ENCODE data around the gene NOXRED1.

The NOXRED1 gene

GRCh38 chr14:77347751-77348150 is 75.6 kb downstream of the NOXRED1 start:
- H3F3A ChIP-seq (ENCODE audit: insufficient read depth): no peaks in the 10 kb centered on the region
- H2AFZ ChIP-seq (ENCODE audit: low read depth, low read length, severe bottlenecking): no peak overlapping the region
- no peaks in the 10 kb centered on the region; the same call in 1 of the 2 replicates for H3K36me3 ChIP-seq (ENCODE audit: low read length)
- H3K27ac ChIP-seq (ENCODE audit: low read depth, low read length): no peak overlapping the region; the same call in 1 of the 2 replicates
- no peaks in the 10 kb centered on the region for H3K27me3 ChIP-seq (ENCODE audit: low read length)
- no peaks in the 10 kb centered on the region for H4K20me1 ChIP-seq (ENCODE audit: low read depth, low read length)
- no peak overlapping the region for H3K9ac ChIP-seq (ENCODE audit: low read length)
- H3K9me3 ChIP-seq (ENCODE audit: insufficient read depth, low read length): no peaks in the 10 kb centered on the region
- 0 out of 2 replicates have a peak, but pooled peaks cover 2% of the 10 kb centered on the region for H3K79me2 ChIP-seq (ENCODE audit: insufficient read depth, low read length)
- TF ChIP-seq EZH2phosphoT487 (conservative IDR thresholded peaks at IDR 0.05; ENCODE audit: low read length): no peak
- TF ChIP-seq, protein P1, sequence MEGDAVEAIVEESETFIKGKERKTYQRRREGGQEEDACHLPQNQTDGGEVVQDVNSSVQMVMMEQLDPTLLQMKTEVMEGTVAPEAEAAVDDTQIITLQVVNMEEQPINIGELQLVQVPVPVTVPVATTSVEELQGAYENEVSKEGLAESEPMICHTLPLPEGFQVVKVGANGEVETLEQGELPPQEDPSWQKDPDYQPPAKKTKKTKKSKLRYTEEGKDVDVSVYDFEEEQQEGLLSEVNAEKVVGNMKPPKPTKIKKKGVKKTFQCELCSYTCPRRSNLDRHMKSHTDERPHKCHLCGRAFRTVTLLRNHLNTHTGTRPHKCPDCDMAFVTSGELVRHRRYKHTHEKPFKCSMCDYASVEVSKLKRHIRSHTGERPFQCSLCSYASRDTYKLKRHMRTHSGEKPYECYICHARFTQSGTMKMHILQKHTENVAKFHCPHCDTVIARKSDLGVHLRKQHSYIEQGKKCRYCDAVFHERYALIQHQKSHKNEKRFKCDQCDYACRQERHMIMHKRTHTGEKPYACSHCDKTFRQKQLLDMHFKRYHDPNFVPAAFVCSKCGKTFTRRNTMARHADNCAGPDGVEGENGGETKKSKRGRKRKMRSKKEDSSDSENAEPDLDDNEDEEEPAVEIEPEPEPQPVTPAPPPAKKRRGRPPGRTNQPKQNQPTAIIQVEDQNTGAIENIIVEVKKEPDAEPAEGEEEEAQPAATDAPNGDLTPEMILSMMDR (IDR thresholded peaks at IDR 0.05; ENCODE audit: insufficient read depth, low read length, poor library complexity, severe bottlenecking): no peak
- no peaks in the 10 kb centered on the region for H3K9me2 ChIP-seq (replicated peaks; ENCODE audit: insufficient read depth, low read length)
- no peak overlapping the region for H3K4me3 ChIP-seq (ENCODE audit: insufficient read depth, low read length, poor library complexity, severe bottlenecking)
- no peak overlapping the region for H3K4me2 ChIP-seq (ENCODE audit: low read depth, low read length, poor library complexity, severe bottlenecking)

- no peaks in the 10 kb centered on the region for H3K27me3 ChIP-seq (ENCODE audit: low read length)
- no peak overlapping the region for H3K27ac ChIP-seq (ENCODE audit: low read depth, low read length)
- no peak overlapping the region for H2AFZ ChIP-seq (ENCODE audit: low read depth, low read length, severe bottlenecking)
Measured at GRCh38 chr14:77346495-77346894, 76.8 kb downstream of the NOXRED1 start.

DNA sequence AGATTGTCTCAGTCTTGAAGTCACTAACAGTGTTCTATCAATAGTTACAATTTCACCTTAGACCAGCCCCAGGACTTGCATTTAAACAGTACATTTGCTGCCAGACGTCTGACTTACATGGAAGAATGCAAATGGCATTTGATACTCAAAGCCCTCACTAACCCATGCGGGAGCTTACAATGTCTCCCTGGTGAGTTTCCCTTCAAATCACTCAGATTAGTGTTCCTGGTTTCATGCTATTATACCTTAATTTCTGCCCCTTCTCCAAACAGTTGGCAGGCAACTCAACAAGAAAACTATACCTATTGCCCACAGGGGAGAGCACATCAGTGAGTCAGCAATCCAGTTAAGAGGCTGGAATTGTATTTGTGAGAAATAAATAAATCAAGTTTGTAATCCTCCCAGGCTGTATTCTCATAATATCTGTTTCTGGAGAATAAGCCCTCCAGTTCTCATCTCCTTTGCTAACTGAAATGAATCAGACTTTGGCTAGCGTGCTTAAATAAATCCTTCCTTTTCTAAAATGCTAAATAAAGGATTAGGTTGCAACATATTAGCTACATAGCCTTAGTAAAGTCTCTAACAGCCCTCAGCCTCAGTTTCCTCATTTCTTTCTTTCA is 78.8 kb downstream of the NOXRED1 start:
- Histone ChIP-seq H3K9me2 (replicated peaks; ENCODE audit: insufficient read depth, low read length) (no peaks in the 10 kb centered on the region), H3K4me3 (ENCODE audit: insufficient read depth, low read length, poor library complexity, severe bottlenecking) (no peak overlapping the region), H3K27me3 (ENCODE audit: low read length) (no peaks in the 10 kb centered on the region), H3F3A (ENCODE audit: insufficient read depth) (no peaks in the 10 kb centered on the region), H4K20me1 (ENCODE audit: low read depth, low read length) (no peaks in the 10 kb centered on the region), H3K36me3 (ENCODE audit: low read length) (no peaks in the 10 kb centered on the region), H3K4me2 (ENCODE audit: low read depth, low read length, poor library complexity, severe bottlenecking) (no peak overlapping the region), H3K9me3 (ENCODE audit: insufficient read depth, low read length) (no peaks in the 10 kb centered on the region), H3K79me2 (ENCODE audit: insufficient read depth, low read length) (no peaks in the 10 kb centered on the region), H2AFZ (ENCODE audit: low read depth, low read length, severe bottlenecking) (no peak overlapping the region), H3K27ac (ENCODE audit: low read depth, low read length) (no peak overlapping the region), H3K9ac (ENCODE audit: low read length) (no peak overlapping the region)
- TF ChIP-seq, protein P1 (IDR thresholded peaks at IDR 0.05; ENCODE audit: insufficient read depth, low read length, poor library complexity, severe bottlenecking): no peak
- no peak for TF ChIP-seq EZH2phosphoT487 (conservative IDR thresholded peaks at IDR 0.05; ENCODE audit: low read length)

More at GRCh38 chr14:77346495-77346894, 76.8 kb downstream of the NOXRED1 start:
- TF ChIP-seq, protein P1 (IDR thresholded peaks at IDR 0.05; ENCODE audit: insufficient read depth, low read length, poor library complexity, severe bottlenecking): no peak
- no peak for TF ChIP-seq EZH2phosphoT487 (conservative IDR thresholded peaks at IDR 0.05; ENCODE audit: low read length)
- H3K4me2 ChIP-seq (ENCODE audit: low read depth, low read length, poor library complexity, severe bottlenecking): no peak overlapping the region
- H3K4me3 ChIP-seq (ENCODE audit: insufficient read depth, low read length, poor library complexity, severe bottlenecking): no peak overlapping the region
- H4K20me1 ChIP-seq (ENCODE audit: low read depth, low read length): no peaks in the 10 kb centered on the region
- no peaks in the 10 kb centered on the region for H3K9me2 ChIP-seq (replicated peaks; ENCODE audit: insufficient read depth, low read length)
- H3K9me3 ChIP-seq (ENCODE audit: insufficient read depth, low read length): no peaks in the 10 kb centered on the region
- no peaks in the 10 kb centered on the region; the same call in 1 of the 2 replicates for H3K36me3 ChIP-seq (ENCODE audit: low read length)
- H3K9ac ChIP-seq (ENCODE audit: low read length): no peak overlapping the region
- no peaks in the 10 kb centered on the region for H3F3A ChIP-seq (ENCODE audit: insufficient read depth)
- no peaks in the 10 kb centered on the region for H3K79me2 ChIP-seq (ENCODE audit: insufficient read depth, low read length)

All from SU-DHL-6 (cell line).